CD4-positive, alpha-beta T cell (primary cell): ENCODE results near the gene PCCA. TPM values are rescaled to one million over a fixed set of nuclear protein-coding genes. Genes with fewer than 3 reads are reported as not detected.

Source experiments
- ATAC-seq: fragments of 200-7000 bp; cut with Tn5 transposase; one replicate; pipeline ENCODE4 v1.10.0; 2022; ENCODE audit warnings: mild to moderate bottlenecking; ENCODE audit not compliant: poor library complexity
- CTCF ChIA-PET: fragments of 350-600 bp; sonication (Branson Sonifier 250); formaldehyde crosslinking; loops from one replicate; lab custom pipeline; 2021; ENCODE audit warnings: antibody characterized with exemption, inconsistent platforms; lab: Charles Lee
- POLR2A ChIA-PET: fragments of 350-600 bp; sonication (Branson Sonifier 250); formaldehyde crosslinking; loops from one replicate; lab custom pipeline; 2021; ENCODE audit warnings: antibody characterized with exemption, inconsistent platforms; lab: Charles Lee
- DNase-seq, 14 experiments: peaks; one replicate each; pipeline ENCODE4 v3.0.0-alpha.2; 2013 to 2020; ENCODE audit warnings: mixed read lengths in 2 of 14
- H3K27ac ChIP-seq, 2 donors: one replicate each; pipeline versions ENCODE4 v1.5.1 to v1.7.0; 2013; ENCODE audit warnings: low read length in 2 of 2, low read depth in 1 of 2, mild to moderate bottlenecking in 1 of 2
- H3K27me3 ChIP-seq, 2 experiments: 1 replicate in 1 of 2; 2 replicates in 1 of 2; pipeline versions ENCODE4 v1.6.1 to v1.7.0; 2013; ENCODE audit warnings: low read length in 2 of 2, control low read depth in 1 of 2, mild to moderate bottlenecking in 1 of 2, moderate library complexity in 1 of 2; ENCODE audit not compliant: insufficient read depth in 2 of 2, control insufficient read depth in 1 of 2
- H3K36me3 ChIP-seq: one replicate; pipeline ENCODE4 v1.6.1; 2013; ENCODE audit warnings: low read length, control low read depth; ENCODE audit not compliant: insufficient read depth
- H3K4me1 ChIP-seq: one replicate; pipeline ENCODE4 v1.6.1; 2013; ENCODE audit warnings: low read length, control low read depth; ENCODE audit not compliant: insufficient read depth
- H3K4me3 ChIP-seq: one replicate; pipeline ENCODE4 v1.5.1; 2013; ENCODE audit warnings: mild to moderate bottlenecking, low read length, moderate library complexity
- H3K9me3 ChIP-seq, 2 experiments: 1 replicate in 1 of 2; 2 replicates in 1 of 2; pipeline versions ENCODE4 v1.6.1 to v1.7.0; 2013; ENCODE audit warnings: low read length in 2 of 2, mild to moderate bottlenecking in 2 of 2, control low read depth in 1 of 2, moderate library complexity in 1 of 2; ENCODE audit not compliant: control insufficient read depth in 1 of 2, insufficient read depth in 1 of 2
- H3K27ac Mint-ChIP-seq: one replicate; pipeline ENCODE4 v1.8.0; 2020; ENCODE audit warnings: mixed read lengths
- H3K27me3 Mint-ChIP-seq: one replicate; pipeline ENCODE4 v1.8.0; 2021; ENCODE audit warnings: mixed read lengths
- H3K36me3 Mint-ChIP-seq: one replicate; pipeline ENCODE4 v1.8.0; 2021; ENCODE audit warnings: low read depth, mixed read lengths
- H3K4me1 Mint-ChIP-seq: one replicate; pipeline ENCODE4 v1.8.0; 2021; ENCODE audit warnings: low read depth, mixed read lengths
- H3K4me3 Mint-ChIP-seq: one replicate; pipeline ENCODE4 v1.8.0; 2020; ENCODE audit warnings: mild to moderate bottlenecking, mixed read lengths
- H3K9me3 Mint-ChIP-seq: one replicate; pipeline ENCODE4 v1.8.0; 2020; ENCODE audit warnings: mixed read lengths
- CTCF ChIP-seq: fragments of 200-600 bp; IDR thresholded peaks from one replicate; pipeline ENCODE4 v1.8.0; 2022; ENCODE audit warnings: antibody characterized with exemption, mild to moderate bottlenecking
- intact Hi-C, 2 experiments: fragments of 100-400 bp; cut with DNase I in 1 of 2; cut with micrococcal nuclease in 1 of 2; formaldehyde crosslinking; loops; one replicate each; pipeline versions ENCODE4 v1.15.1 to v1.9.0; 2023 to 2025; cut with DNase I, micrococcal nuclease
- total RNA-seq, 174 experiments: library from RNA in 2 of 174; stranded (reverse) in 2 of 174; gene quantifications; one replicate each; pipeline ENCODE4 v1.2.3 and lab custom pipeline; 2021 to 2026

Gene PCCA
- total RNA-seq, 2 experiments from 2014 or later, result 4.7 to 5.2 TPM

GRCh38 chr13:100364591-100364990, 275.7 kb downstream of the PCCA start:
- Histone ChIP-seq H3K9me3 (no peaks in the 10 kb centered on the region), H3K36me3 (no peaks in the 10 kb centered on the region), H3K27me3 (no peaks in the 10 kb centered on the region), H3K4me1 (no peaks in the 10 kb centered on the region), H3K4me3 (no peak overlapping the region), H3K27ac (no peak overlapping the region)
- ATAC-seq (no peak), DNase-seq (no peak)
- CTCF ChIA-PET, result no interaction called here
- peaks cover 8% of the 10 kb centered on the region for H3K36me3 Mint-ChIP-seq
- POLR2A ChIA-PET, result no interaction called here
- TF ChIP-seq CTCF, result no peak
- no peak overlapping the region for H3K4me3 Mint-ChIP-seq
- no peaks in the 10 kb centered on the region for H3K27me3 Mint-ChIP-seq
- H3K4me1 Mint-ChIP-seq, result no peaks in the 10 kb centered on the region
- intact Hi-C loops, result no loop called here
- H3K27ac Mint-ChIP-seq, result no peak overlapping the region
- no peaks in the 10 kb centered on the region for H3K9me3 Mint-ChIP-seq

GRCh38 chr13:100365680-100366079, 276.8 kb downstream of the PCCA start:
- no peak overlapping the region for H3K27ac ChIP-seq
- no peak for DNase-seq
- H3K27me3 Mint-ChIP-seq, result no peaks in the 10 kb centered on the region
- no peaks in the 10 kb centered on the region for H3K4me1 Mint-ChIP-seq
- no peaks in the 10 kb centered on the region for H3K36me3 ChIP-seq
- no peaks in the 10 kb centered on the region for H3K9me3 Mint-ChIP-seq
- H3K4me1 ChIP-seq, result no peaks in the 10 kb centered on the region
- ChIA-PET POLR2A (no interaction called here), CTCF (no interaction called here)
- ATAC-seq, result no peak
- H3K4me3 ChIP-seq, result no peak overlapping the region
- no peak for TF ChIP-seq CTCF
- H3K27me3 ChIP-seq, result no peaks in the 10 kb centered on the region
- no peak overlapping the region for H3K4me3 Mint-ChIP-seq
- H3K36me3 Mint-ChIP-seq, result peaks cover 9% of the 10 kb centered on the region
- H3K27ac Mint-ChIP-seq, result no peak overlapping the region
- no peaks in the 10 kb centered on the region for H3K9me3 ChIP-seq
- intact Hi-C loops, result no loop called here

- CTCF ChIA-PET, result no interaction called here
- no peak overlapping the region for H3K27ac Mint-ChIP-seq
- Histone ChIP-seq H3K27me3 (no peaks in the 10 kb centered on the region), H3K4me1 (no peaks in the 10 kb centered on the region), H3K27ac (no peak overlapping the region), H3K36me3 (no peaks in the 10 kb centered on the region), H3K9me3 (peaks cover 17 to 23% of the 10 kb centered on the region in 2 experiments), H3K4me3 (no peak overlapping the region)
- H3K9me3 Mint-ChIP-seq, result peaks cover 20% of the 10 kb centered on the region
- TF ChIP-seq CTCF, result no peak
- intact Hi-C loops, result no loop called here
- H3K4me1 Mint-ChIP-seq, result no peaks in the 10 kb centered on the region
- DNase-seq (no peak), ATAC-seq (no peak)
- POLR2A ChIA-PET, result no interaction called here
- H3K36me3 Mint-ChIP-seq, result peaks cover 56% of the 10 kb centered on the region
- no peak overlapping the region for H3K4me3 Mint-ChIP-seq
- H3K27me3 Mint-ChIP-seq, result no peaks in the 10 kb centered on the region
These were observed 289.6 kb downstream of the PCCA start for GRCh38 chr13:100378533-100378932.
